Activated naive CD4-positive, alpha-beta T cell treated with Interleukin-2 at 50 U/mL for 16 hours (primary cell): ENCODE data around the gene KRTAP4-4.
"Not testable (repeated sequence)": the region's sequence is repeated elsewhere in the genome, so short reads cannot be mapped to it uniquely, and the experiment has no call there.

ENCODE experiments used
- DNase-seq: peaks from one replicate; pipeline ENCODE4 v3.0.0-alpha.2; 2020

KRTAP4-4 gene

DNA sequence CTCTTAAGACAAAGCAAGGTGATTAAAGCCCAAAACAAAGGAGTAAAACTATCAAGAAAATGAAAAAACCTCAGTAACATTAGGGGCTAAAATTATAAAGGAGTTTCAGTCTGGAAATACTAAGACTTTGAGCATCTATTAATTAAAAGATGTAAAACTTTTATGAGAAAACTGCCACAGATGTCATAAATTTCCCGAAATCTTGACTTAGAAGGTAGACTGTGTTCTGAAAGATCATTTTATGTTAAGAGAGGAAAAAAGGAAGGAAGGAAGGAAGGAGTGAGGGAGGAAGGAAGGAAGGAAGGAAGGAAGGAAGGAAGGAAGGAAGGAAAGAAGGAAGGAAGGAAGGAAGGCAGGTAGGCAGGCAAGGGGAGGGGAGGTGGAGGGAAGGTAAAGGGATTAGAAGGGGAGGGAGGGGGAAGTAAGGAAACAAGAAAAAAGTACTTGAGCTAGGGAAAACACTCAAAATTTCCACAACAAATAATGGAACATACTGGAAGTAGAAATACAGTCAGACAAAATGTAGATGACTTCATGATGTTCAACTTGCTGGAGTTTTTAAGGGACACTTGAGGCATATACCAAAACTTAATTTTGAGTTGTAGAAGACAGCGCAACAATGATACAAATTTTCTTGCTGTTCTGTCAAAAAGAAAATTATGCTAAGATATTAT lies 12.9 kb downstream of the KRTAP4-4 start:
- DNase-seq, result no peak

DNA sequence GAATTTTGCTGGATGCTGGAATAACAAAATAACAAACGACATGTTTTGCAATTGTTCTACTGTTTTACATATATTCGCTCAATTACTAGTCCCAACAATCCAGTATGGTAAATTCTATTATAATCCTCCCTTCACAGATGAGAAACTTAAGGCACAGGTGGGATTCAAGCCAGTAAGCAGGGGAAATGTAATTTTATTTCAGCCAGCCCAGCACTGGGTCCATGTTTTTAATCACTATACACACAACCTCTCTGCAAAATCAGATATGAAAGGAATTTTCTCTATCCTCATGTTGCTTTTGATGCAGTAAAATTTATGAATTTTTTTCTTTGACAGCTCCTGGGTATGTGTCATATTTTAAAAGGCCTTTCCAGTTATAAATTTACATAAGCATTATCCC lies 15.3 kb downstream of the KRTAP4-4 start:
- DNase-seq, result no peak

DNA sequence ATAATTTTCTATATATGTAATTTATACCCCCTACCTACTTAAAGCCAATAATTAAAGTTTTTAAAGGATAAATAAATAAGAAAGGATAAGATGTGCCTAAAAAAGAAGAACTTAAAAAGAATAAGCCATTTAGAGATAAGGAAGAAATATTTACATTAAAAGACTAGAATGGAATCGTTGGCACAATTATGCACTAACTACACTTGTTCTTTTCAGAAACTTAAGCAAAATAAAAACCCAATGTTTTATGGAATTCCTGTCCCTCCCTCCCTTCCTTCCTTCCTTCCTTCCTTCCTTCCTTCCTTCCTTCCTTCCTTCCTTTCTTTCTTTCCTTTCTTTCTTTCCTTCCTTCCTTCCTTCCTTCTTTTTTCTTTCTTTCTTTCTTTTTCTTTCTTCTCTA lies 15.7 kb downstream of the KRTAP4-4 start:
- DNase-seq, result no peak

DNA sequence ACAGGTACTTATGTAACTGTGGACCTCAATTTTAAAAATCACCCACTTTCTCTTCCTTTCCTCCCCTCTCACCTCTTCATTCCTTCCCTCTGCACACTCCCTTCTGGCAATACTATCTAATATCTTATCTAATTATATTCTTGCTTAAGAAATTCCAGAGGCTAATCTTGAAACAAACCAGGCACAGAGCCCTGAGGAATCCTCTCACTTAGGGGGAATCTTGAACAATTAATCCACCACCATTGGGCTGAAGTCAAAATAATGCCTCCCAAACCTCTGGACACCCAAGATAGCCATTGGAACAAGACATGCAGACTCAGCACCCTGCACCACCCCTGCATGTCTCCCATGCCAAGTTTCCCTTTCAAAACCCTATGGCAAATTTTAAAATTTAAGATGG lies 19.2 kb downstream of the KRTAP4-4 start:
- no peak for DNase-seq

DNA sequence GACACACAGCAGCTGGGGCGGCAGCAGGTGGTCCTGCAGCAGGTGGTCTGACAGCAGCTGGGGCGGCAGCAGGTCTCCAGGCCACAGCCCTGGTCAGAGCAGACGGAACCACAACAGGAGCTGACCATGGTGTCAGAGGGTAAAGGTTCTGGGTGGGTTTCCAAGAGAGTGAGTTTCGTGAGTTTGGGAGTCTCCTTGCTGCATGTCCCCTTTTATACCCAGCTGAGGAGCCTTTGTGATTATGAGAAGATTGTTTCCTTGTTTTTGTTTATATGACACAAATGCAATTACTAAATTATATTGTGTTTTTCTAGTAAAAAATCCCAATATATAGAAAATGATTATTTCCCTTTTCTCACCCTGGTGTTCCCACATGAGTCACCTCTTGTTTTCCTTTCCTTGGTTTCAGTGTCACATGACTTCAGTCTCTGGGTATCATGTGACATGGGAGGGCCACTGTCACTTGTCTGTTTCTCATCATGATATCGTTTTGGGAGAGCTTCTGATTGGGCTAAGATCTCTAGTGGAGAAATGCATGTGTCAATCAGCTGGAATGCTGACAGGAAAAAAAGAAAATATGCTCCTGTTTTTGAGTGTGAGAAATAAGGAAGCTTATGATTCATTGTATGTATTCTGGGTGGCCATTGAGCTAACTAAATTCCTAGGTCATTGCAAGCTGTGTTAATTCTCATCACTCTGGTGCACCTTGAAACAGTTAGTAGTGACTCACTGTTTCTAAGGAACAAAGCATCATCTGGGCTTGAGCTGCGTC lies 20.0 kb downstream of the KRTAP4-4 start, which contains the start of gene KRTAP4-6:
Gene KRTAP4-6, minus strand, starts transcription at position 185 of the 772 bp plus-strand sequence. Its CDS starts 57 bp downstream, at position 128.
- DNase-seq, result no peak

DNA sequence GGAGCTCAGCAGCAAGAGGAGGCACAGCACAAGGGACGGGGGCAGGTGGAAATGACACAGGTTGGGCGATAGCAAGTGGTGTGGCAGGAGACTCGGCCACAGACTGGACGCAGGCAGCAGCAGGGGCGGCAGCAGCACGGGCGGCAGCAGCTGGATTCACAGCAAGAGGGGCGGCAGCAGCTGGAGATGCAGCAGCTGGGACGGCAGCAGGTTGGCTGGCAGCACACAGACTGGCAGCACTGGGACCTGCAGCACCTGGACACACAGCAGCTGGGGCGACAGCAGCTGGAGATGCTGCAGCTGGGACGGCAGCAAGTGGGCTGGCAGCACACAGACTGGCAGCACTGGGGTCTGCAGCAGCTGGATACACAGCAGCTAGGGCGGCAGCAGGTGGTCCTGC lies 20.7 kb downstream of the KRTAP4-4 start:
- not testable (repeated sequence) for DNase-seq

DNA sequence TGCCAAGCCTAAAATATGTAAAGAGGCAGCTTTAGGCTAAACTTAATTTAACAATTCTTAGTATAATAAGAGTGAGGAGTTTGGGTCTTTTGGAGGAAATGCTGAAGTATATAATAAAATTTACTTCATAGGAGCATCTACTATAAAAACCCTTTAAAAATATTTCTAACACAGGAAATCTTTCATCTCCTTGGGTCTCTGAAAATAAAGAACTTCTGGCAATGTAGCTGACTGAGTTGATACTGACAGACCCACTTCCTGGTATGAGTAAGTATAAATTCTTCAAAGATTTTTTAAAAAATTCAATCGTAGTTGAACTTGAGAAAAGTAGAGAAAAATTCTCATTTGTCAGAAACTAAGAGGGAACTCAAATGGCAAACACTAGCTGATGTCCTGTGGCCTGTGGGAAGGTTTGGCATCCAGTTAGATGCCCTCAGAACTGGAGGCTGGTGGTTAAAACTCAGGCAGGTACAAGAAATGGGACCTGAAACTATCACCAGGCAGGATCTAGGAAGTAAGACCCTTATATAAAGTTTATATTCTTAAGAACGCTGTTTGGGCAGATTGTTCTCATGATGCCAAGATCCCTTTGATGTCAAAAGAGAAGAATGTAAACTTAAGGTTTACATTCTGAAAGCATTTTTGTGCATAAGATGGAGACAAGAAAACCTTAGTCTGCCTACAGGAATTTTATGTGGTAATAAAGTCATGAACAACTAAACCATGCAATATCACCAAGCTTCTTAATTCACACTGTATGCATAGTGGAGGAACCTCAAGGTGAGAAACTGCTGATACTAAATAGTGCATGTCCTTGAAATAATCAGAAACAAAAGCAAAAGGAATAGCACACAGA lies 26.4 kb downstream of the KRTAP4-4 start:
- no peak for DNase-seq

DNA sequence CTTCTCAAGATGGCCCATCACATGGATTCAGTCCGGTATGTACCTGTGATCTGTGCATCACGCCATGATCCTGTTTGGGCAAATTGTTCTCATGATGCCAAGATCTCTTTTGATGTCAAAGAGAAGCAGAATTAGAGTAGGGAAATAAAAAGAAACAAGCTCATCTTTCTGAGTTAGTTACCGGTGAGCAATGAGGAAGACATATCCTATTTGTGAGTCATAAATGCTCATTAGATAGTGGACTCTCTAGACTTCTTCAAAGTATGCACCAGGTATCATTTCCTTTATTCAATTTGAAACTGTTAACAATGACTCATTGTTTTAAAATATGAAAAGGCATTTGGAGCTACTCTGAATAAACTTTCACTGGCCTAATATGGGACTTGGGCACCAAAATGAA lies 28.6 kb downstream of the KRTAP4-4 start:
- DNase-seq, result no peak

DNA sequence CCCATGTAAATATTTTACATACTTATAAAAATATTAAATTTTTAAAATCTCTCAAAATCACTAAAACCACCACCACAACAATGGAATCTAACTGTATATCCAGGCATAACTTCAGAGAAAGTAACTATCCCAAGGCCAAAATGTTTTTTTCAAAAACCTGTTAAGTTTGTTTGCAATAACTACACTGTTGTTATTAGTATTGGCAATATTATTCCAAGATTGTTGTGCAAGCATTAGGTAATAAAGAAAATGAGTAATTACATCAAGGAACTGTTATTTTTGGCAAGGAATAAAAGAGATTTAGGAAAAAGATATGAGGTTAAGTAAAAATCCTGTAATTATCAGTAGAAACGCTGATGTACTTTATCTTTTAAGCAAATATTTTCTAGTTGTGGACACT lies 33.2 kb downstream of the KRTAP4-4 start:
- DNase-seq, result no peak

DNA sequence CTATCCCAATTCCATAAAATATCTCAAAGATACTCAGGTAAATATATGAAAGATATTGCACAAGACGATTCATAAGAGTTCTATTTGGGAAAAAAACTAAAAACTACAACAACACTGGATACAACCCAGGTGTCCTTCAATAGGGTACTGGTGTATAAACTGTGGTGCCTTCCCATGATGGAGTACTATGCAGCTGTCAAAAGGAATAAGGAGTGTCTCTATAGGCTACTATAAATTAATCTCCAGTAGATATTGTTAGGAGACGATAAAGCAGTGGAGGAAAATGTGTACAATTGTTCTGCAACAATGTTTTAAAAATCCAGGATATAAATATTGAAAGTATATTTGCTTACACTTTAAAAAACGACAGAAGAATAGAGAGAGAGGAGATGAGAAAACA lies 34.1 kb downstream of the KRTAP4-4 start:
- DNase-seq, result no peak

DNA sequence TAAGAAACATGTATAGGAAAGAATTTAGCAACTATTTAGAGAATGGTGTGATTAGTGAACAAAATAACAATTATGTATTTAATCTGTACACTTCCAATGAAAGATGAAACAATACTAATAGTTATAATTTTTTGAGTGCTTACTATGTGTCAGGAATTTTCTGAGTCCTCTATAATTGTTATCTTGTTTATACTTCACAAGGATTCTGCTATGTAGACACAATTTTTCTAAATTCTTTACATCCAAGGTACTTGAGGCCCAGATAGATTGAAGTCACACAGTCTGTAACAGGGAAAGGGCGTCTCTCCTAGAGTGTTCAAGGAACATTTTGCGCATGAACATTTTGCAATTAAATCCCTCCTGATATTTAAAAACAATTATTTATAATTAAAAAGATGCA lies 35.5 kb downstream of the KRTAP4-4 start:
- no peak for DNase-seq

DNA sequence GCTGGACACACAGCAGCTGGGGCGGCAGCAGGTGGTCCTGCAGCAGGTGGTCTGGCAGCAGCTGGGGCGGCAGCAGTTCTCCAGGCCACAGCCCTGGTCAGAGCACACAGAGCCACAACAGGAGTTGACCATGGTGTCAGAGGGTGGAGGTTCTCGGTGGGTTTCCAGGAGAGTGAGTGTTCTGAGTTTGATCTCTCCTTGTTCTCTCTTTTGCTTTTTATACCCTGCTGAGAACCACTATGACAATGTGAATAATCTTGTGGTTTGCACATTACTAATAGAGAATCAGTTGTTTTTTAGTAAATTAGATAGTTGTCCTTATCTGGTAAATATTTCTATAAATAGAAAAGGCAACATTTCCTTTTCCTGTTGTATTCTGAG lies 36.6 kb downstream of the KRTAP4-4 start, which contains the start of gene KRTAP4-12:
Gene KRTAP4-12, minus strand, starts transcription at position 192 of the 381 bp plus-strand sequence. Its CDS starts 60 bp downstream, at position 132.
- not testable (repeated sequence) for DNase-seq

DNA sequence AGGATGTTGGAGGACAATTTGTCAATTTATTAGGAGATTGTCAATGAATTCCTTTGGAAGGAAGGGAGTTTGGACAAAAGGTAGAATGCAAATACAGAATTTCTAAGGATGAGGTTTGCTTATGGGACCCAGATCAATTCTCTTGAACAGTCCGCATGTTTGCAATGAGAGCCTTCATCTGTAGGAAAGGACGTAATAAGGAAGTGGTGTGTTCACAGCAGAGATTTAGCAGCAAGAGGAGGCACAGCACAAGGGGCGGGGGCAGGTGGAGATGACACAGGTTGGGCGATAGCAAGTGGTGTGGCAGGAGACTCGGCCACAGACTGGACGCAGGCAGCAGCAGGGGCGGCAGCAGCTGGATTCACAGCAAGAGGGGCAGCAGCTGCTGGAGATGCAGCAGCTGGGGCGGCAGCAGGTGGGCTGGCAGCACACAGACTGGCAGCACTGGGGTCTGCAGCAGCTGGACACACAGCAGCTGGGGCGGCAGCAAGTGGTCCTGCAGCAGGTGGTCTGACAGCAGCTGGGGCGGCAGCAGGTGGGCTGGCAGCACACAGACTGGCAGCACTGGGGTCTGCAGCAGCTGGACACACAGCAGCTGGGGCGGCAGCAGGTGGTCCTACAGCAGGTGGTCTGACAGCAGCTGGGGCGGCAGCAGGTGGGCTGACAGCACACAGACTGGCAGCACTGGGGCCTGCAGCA lies 37.1 kb downstream of the KRTAP4-4 start:
- DNase-seq, result not testable (repeated sequence)

DNA sequence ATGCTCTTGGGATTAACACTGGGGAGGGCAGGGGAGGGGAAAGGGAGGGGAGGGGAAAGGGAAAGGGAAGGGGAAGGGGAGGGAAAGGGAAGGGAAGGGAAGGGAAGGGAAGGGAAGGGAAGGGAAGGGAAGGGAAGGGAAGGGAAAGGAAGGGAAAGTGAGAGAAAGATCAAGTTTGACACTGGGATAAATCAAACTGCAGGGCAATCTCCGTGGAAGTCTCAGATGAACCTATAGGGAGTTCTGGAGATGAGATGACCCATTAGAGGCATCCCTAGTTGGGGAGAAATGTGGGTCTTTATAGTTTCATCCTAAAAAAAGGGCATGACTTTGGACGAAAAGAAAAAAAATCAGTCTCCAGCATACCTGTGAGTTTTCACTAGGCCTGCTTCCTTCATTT lies 38.8 kb downstream of the KRTAP4-4 start:
- no peak for DNase-seq

DNA sequence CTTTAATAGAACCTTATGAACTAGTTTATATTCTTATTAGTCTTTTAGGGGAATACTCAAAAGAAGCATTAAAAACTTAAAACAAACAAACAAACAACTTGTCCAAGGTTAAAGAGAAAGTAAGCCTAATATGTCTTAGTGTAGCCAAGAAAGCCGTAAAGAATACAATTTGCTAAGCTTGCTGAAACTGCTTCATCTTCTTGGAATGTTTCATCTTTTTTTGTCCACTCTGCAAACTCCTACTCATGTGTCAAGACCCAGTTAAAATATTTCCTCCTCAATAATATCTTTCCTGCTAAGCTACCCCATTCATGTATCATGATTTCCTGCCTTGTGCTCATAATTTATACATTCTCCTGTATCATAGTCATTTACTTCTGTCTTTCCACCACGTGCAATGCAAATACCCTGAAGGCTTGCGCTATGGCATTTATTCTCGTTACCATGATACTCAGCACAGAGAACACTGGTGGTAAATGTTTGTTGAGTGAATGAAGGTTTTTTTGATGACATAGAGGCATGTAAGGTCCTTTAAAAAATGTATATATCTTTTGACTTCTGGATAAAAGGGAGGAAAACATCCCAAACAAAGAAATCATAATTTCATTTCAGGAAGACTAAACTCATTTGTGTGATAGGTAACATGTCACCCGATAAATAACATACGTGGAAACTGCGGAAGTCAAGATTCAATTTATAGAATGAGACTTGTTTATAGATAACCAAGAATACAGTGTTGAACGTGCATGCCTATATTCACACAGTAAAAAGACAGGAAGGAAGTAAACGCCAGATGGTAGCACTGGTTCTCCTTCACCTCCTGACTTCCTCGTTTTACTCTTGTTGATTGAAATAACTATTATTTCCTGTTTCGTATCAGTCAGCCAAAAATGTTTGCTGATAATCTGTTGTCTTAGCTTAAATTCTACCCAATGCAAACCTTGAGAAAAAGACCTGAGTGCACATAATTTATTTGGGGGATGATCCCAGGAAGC lies 40.6 kb downstream of the KRTAP4-4 start:
- not testable (repeated sequence) for DNase-seq

DNA sequence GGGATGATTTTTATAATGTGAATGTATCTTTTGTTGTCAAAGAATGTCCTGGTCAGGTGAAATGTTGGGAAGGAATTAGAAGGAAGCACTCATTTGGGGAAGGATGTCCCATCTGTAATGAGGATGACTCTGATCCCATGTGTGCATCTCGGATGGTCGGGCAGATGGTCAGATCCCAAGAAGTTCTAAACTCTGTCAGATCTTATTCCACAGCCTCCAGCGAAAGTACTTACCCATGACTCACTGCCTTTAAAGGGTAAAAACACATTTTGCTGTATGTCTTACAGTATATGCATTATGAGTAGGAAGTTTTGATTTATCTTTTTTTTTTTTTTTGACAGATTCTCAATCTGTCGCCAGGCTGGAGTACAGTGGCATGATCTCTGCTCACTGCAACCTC lies 41.8 kb downstream of the KRTAP4-4 start:
- no peak for DNase-seq

DNA sequence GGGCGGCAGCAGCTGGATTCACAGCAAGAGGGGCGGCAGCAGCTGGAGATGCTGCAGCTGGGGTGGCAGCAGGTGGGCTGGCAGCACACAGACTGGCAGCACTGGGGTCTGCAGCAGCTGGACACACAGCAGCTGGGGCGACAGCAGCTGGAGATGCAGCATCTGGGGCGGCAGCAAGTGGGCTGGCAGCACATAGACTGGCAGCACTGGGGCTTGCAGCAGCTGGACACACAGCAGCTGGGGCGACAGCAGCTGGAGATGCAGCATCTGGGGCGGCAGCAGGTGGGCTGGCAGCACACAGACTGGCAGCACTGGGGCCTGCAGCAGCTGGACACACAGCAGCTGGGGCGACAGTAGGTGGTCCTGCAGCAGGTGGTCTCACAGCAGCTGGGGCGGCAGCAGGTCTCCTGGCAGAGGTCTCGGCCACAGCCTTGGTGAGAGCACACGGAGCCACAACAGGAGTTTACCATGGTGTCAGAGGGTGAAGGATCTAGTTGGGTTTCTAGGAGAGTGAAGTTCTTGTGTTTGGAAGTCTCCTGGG lies 42.6 kb downstream of the KRTAP4-4 start, which contains the start of gene KRTAP4-11:
Gene KRTAP4-11, minus strand, starts transcription at position 528 of the 541 bp plus-strand sequence. Its CDS starts 58 bp downstream, at position 470.
- DNase-seq, result not testable (repeated sequence)

DNA sequence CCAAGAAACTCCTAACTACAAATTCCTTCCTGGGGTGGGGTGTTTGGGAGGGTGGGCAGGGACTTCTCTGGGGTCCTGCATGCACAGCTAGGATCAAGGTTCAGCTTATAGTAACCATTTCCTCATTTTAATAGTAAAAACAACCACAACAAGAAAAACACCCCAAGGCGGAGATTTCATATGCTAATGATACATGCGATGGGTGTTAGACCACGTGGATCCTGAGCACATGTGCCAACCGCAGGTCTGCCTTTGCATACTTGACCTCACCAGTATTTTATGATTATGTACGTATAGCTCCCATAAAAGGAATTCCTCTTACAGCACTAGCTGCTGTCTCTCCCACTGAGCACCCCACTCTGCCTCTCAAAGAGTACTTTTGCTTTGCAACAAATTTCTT lies 44.3 kb downstream of the KRTAP4-4 start:
- DNase-seq, result no peak

DNA sequence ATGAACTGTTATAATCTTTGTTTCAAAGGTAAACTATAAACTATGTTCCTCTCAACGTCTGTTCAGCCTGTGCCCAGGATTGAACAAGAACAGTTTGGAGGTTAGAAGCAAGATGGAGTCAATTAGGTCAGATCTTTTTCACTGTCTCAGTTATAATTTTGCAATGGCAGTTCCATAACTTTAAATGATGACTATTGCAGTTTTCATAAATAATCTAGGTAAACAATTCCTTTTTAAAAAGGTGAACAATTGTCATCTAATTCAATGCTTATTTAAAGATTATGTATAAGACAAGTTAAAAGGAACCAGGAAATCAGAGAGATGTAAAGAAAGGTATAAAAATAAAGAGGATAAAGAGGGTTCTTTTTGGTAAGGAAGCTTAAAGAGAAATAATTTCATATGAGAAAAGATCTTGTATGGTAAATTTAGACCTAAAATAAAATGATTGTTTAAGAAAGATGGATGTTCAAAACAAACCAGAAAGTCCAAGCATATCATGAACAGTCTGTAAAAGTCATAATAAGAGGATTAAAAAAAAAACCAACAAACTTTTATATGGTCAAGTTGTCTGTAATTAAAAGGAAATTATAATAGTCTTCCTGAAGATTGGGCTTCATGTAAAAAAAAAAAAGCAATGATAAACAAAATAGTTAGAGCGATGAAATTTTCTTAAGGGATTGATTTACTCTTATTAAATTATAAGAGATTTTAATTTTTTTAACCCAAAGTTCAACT lies 49.2 kb downstream of the KRTAP4-4 start:
- DNase-seq, result no peak
